HG02763 (cell line): ENCODE measurements around the gene TYK2.
A peak's percentile ranks its signal among the peaks of the same experiment; 100 is the strongest.
"Not testable (repeated sequence)": the region's sequence is repeated elsewhere in the genome, so short reads cannot be mapped to it uniquely, and the experiment has no call there.

Source experiments
- ATAC-seq: cut with Tn5 transposase; IDR thresholded peaks from one replicate; pipeline ENCODE4 v1.9.1; 2021; ENCODE audit warnings: mild to moderate bottlenecking, moderate library complexity; ENCODE audit not compliant: unreplicated experiment

The TYK2 gene

GRCh38 chr19:10408511-10409283 is 28.3 kb upstream of the TYK2 start:
- no peak for ATAC-seq

DNA sequence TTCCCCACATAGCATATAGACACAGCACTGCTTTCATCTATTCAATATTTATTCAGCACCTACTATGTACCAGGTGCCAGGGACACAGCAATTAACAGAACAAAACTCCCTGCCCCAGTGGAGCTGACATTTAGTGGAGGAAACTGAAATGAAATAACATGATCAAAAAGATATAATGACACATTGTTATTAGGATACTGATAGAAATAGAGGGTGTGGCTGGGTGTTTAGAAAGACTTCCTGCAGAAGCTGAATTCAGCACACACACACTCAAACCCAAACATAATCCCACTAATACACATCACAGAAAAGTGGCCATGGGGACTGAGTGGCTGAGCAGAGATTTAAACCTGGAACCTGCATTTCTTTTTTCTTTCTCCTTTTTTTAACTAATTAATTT is 26.7 kb upstream of the TYK2 start:
- no peak for ATAC-seq

- ATAC-seq: no peak
Observed at GRCh38 chr19:10406191-10406590, 25.8 kb upstream of the TYK2 start.

DNA sequence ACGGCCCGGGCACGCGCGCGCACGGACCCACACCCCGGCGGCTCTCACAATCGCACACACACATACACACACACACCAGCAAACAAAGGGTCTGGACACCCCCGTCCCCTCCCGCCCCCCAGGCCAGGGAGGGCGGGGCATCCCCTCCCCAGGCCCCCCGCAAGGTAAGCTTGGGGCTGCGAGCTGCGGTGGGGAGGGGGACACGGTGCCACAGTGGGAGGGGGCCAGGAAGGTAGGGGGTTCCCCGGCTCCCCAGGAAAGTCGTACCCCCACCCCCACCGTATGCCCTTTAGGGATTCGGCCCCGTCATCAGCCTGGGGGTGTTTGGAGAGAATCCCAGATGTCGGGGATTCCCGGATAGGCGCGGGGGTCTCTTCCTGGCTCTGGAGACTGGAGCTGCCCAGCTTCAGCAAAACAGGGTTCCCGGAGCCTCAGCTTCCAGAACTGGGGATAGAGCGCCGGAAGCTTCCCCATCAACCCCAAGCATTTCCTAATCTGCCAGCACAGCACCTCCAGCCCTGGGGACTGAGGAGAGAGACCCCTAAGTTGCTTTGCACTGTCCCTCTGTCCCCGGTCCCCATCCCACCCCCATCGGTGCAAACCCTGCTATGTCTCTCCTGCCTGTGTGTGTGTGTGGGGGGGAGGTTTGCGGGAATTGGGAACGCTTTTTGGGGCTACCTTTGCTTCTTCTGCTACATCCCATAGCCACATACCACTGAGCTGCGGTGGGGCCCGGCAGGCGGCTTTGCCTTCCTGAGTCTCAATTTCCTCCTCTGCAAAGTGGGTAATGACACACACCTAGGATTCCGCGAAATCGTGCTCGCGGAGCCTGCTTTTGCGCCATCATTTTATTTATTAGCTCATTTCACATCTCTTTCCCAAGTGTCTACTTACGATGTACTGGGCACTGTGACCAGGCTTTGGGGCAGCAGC is 24.8 kb upstream of the TYK2 start:
- no peak for ATAC-seq

GRCh38 chr19:10403137-10404021 is 23.0 kb upstream of the TYK2 start, which contains the start of gene CDC37:
TSS of gene CDC37 (minus strand) at chr19:10403542. CDS start at chr19:10403479, 63 bp downstream.
- peak; percentile 75 for ATAC-seq

- ATAC-seq: no peak
Observed at GRCh38 chr19:10402441-10403038, 22.2 kb upstream of the TYK2 start.

DNA sequence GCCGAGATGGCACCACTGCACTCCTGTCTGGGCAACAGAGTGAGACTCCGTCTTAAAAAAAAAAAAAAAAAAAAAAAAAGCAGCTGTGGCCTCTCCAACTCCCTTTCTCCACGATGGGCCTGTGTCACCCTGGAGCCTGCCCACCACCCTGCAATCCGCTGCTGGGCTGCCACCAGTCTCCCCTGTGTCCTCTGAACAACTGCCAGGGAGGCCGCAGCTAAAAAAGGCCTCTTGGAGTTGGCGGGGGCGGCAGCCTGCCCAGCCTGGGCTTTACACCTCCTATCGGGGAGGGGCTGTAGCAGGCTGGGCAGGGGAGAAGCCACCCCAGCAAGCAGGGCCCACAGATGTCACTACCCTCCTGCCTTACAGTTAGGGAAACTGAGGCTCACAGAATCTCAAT is 19.5 kb upstream of the TYK2 start:
- ATAC-seq: no peak

DNA sequence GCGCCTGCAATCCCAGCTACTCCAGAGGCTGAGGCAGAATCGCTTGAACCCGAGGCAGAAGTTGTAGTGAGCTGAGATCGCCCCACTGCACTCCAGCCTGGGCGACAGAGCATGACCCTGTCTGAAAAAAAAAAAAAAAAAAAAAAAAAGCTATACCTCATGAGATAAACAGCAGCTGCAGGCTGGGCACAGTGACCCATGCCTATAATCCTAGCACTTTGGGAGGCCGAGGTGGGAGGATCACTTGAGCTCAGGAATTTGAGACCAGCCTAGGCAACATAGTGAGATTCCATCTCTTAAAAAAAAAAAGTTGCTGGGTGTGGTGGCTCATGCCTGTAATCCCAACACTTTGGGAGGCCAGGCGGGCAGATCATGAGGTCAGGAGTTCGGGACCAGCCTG is 19.0 kb upstream of the TYK2 start:
- ATAC-seq: not testable (repeated sequence)

GRCh38 chr19:10398819-10399218 is 18.4 kb upstream of the TYK2 start:
- no peak for ATAC-seq

- no peak for ATAC-seq
Observed at GRCh38 chr19:10395917-10396316, 15.5 kb upstream of the TYK2 start.

- no peak for ATAC-seq
Observed at GRCh38 chr19:10395436-10395835, 15.1 kb upstream of the TYK2 start.

DNA sequence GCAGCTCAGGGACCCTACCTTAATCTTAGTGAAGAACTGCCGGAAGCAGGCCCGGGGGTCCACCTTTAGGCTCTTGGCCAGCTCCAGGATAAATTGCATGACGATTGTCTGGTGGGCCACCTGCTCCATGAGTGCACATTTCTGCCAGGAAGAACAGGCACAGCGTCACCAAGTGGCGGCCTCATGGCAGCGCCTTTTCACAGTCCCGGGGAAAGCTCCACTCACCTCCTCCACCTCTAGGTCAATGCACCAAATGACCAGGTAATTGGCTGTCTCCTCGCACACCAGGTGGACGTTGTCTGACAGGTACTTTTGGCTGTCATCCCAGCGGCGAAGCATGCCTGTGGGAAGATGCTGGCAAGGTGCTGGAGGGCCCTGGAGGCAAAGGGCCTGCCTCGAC is 14.6 kb upstream of the TYK2 start:
- ATAC-seq: no peak

GRCh38 chr19:10393137-10393536 is 12.8 kb upstream of the TYK2 start:
- no peak for ATAC-seq

DNA sequence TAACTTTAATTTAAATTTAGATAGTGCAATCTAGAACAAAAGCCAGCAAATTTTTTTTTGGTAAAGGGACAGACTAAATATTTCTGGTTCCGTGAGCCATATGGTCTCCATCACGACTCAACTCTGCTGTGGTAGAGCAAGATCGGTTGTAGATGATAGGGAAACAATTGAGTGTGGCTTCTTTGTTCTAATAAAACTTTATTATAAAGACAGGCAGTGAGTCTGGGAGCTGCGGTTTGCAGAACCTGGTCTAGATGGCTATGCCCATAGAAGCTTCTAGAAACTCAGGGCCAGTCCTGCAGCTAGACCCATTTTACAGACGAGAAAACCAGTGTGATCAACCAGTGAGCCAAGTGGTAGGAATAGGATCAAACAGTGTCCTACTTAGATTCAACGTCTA is 11.7 kb upstream of the TYK2 start:
- no peak for ATAC-seq

GRCh38 chr19:10390652-10391286 is 10.4 kb upstream of the TYK2 start:
- ATAC-seq: no peak

DNA sequence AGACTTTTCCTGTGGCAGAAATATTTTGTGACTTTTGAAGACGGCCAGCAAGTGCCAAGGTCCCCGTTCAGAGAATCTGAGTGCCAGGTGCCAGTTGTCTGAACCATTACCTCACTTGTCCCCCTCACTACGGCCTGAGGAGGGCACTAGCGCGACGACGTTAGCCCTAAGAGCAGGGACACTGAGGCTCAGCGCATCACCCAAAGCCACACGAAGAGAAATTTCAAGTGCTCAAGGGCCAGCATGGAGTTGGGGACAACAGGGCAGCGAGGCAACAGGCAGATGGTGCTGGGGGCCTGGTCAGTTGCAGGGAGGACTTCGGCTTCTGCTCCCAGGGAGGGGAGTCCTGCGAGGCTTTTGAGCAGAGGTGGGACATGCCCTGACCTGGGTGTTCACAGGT is 9.5 kb upstream of the TYK2 start:
- no peak for ATAC-seq

DNA sequence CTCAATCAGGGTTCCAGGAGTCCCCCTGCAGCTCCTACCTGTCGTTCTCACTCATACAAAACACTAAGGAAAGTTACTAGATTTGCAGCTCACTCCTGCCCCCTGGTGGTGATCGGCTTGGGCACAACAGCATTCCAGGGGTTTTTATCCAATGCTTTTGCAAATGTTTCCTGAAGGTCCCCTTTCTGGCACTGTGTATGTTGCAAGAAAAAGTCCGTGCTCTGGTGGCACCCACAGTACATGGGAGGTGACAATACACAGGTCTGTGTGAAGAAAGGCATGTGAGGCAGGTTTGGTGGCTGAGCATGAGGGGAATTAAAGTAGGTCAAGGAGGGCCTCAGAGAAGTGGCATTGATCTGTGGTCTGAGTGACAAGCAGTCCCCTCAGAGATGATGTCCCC is 8.6 kb upstream of the TYK2 start:
- ATAC-seq: no peak

GRCh38 chr19:10384580-10384979 is 4.2 kb upstream of the TYK2 start:
- no peak for ATAC-seq

DNA sequence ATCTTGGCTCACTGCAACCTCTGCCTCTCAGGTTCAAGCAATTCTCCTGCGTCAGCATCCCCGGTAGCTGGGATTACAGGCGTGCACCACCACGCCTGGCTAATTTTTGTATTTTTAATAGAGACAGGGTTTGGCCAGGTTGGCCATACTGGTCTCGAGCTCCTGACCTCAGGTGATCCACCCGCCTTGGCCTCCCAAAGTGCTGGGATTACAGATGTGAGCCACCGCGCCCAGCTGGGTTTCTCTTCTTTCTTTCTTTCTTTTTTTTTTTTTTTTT is 2.8 kb upstream of the TYK2 start:
- not testable (repeated sequence) for ATAC-seq

DNA sequence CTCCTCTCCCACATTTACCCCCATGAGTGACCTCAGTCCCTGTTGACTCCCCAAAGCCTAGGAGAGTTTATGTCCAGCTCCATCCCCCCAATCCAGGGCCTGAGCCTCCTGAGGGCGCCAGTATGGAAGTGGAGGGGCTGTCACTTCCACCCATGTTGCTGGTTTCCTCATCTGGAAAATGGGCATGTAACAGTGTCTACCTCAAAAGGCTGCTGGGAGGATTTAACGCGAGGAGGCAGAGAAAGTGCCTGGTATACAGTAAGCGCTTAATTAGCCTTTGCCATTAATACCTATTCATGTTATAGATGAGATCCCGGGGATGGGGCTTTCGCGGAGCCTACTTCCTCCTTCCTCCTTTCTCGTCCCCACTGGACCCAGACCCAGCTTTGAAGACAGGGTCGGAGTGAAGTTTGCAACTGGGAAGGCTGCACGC is 476 bp downstream of the TYK2 start:
- no peak for ATAC-seq
